Measurements from ENCODE around the gene OR6B3. TPM values are rescaled to one million over a fixed set of nuclear protein-coding genes. Genes with fewer than 3 reads are reported as not detected.

Gene OR6B3
- total and polyA plus RNA-seq, 2 of the 8 experiments (the other 6 are each of a cell fraction or from before 2014, with no cell fraction given) = not detected

DNA sequence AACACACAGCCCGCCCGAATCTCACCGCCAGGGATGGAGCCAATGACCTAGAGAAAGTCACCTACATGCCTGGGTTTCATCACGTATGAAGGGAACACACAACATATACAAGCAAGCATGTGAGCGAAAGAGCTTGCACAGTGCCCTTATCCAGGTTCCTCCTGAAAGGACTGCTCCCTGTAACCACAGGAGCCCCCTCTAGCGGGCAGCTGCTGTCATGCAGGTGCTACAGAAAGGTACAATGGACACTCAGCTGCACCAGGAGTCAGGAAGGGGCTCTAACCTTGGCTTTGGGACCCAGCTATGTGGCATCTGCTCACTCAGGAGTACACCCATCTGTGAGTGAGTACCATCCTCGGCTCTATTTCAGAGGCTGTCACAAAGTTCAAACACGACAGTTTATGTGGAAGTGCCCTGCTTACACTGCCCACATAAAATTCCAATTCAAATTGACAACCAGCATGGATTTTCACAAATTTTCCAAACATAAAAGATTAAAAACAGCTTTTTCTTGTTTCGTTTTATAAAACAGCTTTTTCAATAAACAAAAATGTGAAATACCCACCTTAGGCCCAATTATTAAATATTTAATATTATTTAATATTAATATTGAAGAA is 31.7 kb downstream of the OR6B3 start (continued):
- TF ChIP-seq, protein P1, sequence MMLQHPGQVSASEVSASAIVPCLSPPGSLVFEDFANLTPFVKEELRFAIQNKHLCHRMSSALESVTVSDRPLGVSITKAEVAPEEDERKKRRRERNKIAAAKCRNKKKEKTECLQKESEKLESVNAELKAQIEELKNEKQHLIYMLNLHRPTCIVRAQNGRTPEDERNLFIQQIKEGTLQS (IDR thresholded peaks at IDR 0.05; ENCODE audit: insufficient read depth, low read depth, low read length) = no peak
- no peak for TF ChIP-seq CHD1 (IDR thresholded peaks at IDR 0.05; ENCODE audit: low read depth, low read length)
